GM23338 (cell line): ENCODE measurements around the gene RRP9. TPM values are rescaled to one million over a fixed set of nuclear protein-coding genes. Genes with fewer than 3 reads are reported as not detected.

Experiments used
- ATAC-seq: fragments of 200-7000 bp; cut with Tn5 transposase; 3 replicates; pipeline ENCODE4 v1.9.1; 2020
- DNase-seq: peaks from one replicate; pipeline ENCODE4 v3.0.0-alpha.2; 2015; ENCODE audit warnings: low spot score
- H2AFZ ChIP-seq: fragments of 200-600 bp; sonication (generic); 2 replicates; pipeline ENCODE4 v1.8.0; 2016; ENCODE audit warnings: antibody characterized with exemption, mild to moderate bottlenecking, moderate library complexity
- H3F3A ChIP-seq: fragments of 200-600 bp; sonication (generic); replicated peaks from 2 replicates; pipeline ENCODE4 v1.8.0; 2017; ENCODE audit warnings: antibody characterized with exemption, mixed run types, low read depth
- H3K27ac ChIP-seq: fragments of 200-600 bp; sonication (generic); 2 replicates; pipeline ENCODE4 v1.6.1; 2016; ENCODE audit warnings: low read depth
- H3K27me3 ChIP-seq: fragments of 200-600 bp; sonication (generic); 2 replicates; pipeline ENCODE4 v1.8.0; 2016; ENCODE audit warnings: mild to moderate bottlenecking, mixed run types, moderate library complexity; ENCODE audit not compliant: insufficient read depth
- H3K36me3 ChIP-seq: fragments of 200-600 bp; sonication (generic); 2 replicates; pipeline ENCODE4 v1.8.0; 2016; ENCODE audit warnings: mild to moderate bottlenecking; ENCODE audit not compliant: insufficient read depth
- H3K4me1 ChIP-seq: fragments of 200-600 bp; sonication (generic); 2 replicates; pipeline ENCODE4 v1.8.0; 2016; ENCODE audit warnings: mild to moderate bottlenecking, moderate library complexity; ENCODE audit not compliant: insufficient read depth
- H3K4me2 ChIP-seq: fragments of 200-600 bp; sonication (generic); 2 replicates; pipeline ENCODE4 v1.7.1; 2017; ENCODE audit warnings: mixed run types
- H3K4me3 ChIP-seq: fragments of 200-600 bp; sonication (generic); 2 replicates; pipeline ENCODE4 v1.6.1; 2016; ENCODE audit warnings: mixed run types
- H3K79me2 ChIP-seq: fragments of 200-600 bp; sonication (generic); replicated peaks from 2 replicates; pipeline ENCODE4 v1.8.0; 2017; ENCODE audit warnings: mild to moderate bottlenecking; ENCODE audit not compliant: insufficient read depth
- H3K9me2 ChIP-seq: fragments of 200-600 bp; sonication (generic); 2 replicates; pipeline ENCODE4 v1.8.0; 2017; ENCODE audit not compliant: insufficient read depth
- H4K20me1 ChIP-seq: fragments of 200-600 bp; sonication (generic); replicated peaks from 2 replicates; pipeline ENCODE4 v1.8.0; 2017; ENCODE audit warnings: mild to moderate bottlenecking; ENCODE audit not compliant: insufficient read depth
- H3K27ac Mint-ChIP-seq: 2 replicates; pipeline ENCODE4 v1.8.0; 2020; ENCODE audit warnings: inconsistent platforms, mild to moderate bottlenecking, moderate library complexity, mixed read lengths
- H3K27me3 Mint-ChIP-seq: 3 replicates; pipeline ENCODE4 v1.8.0; 2022; ENCODE audit warnings: low read depth, mild to moderate bottlenecking, moderate library complexity, mixed read lengths, inconsistent platforms; ENCODE audit not compliant: insufficient read depth, poor library complexity
- H3K36me3 Mint-ChIP-seq: 3 replicates; pipeline ENCODE4 v1.8.0; 2021; ENCODE audit warnings: low read depth, mild to moderate bottlenecking, inconsistent platforms, moderate library complexity, mixed read lengths
- H3K4me1 Mint-ChIP-seq: 3 replicates; pipeline ENCODE4 v1.8.0; 2020; ENCODE audit warnings: mild to moderate bottlenecking, inconsistent platforms, mixed read lengths
- H3K4me3 Mint-ChIP-seq: 3 replicates; pipeline ENCODE4 v1.8.0; 2021; ENCODE audit warnings: moderate library complexity, mild to moderate bottlenecking, inconsistent platforms, mixed read lengths
- H3K9me3 Mint-ChIP-seq: 3 replicates; pipeline ENCODE4 v1.8.0; 2020; ENCODE audit warnings: moderate library complexity, mild to moderate bottlenecking, inconsistent platforms, mixed read lengths
- CREB1 ChIP-seq: fragments of 250-450 bp; sonication (Bioruptor Pico); IDR thresholded peaks from 2 replicates; pipeline ENCODE4 v1.5.0; 2020; ENCODE audit warnings: low read depth, mild to moderate bottlenecking, moderate library complexity
- CTCF ChIP-seq, 2 experiments: fragments of 200-600 bp in 1 of 2; sonication (generic) in 1 of 2; conservative IDR thresholded peaks; 2 replicates each; pipeline versions ENCODE4 v1.5.1 to v1.6.1; 2016 to 2017; ENCODE audit warnings: antibody characterized with exemption in 2 of 2, low read depth in 2 of 2, mild to moderate bottlenecking in 2 of 2, moderate library complexity in 1 of 2
- ETS1 ChIP-seq: IDR thresholded peaks from 2 replicates; pipeline ENCODE4 v1.6.1; 2016; ENCODE audit warnings: antibody characterized with exemption
- EZH2phosphoT487 ChIP-seq: fragments of 200-600 bp; sonication (generic); IDR thresholded peaks from one replicate; pipeline ENCODE4 v1.8.1; 2018; ENCODE audit warnings: antibody characterized with exemption; ENCODE audit not compliant: unreplicated experiment
- JUNB ChIP-seq: IDR thresholded peaks from one replicate; pipeline ENCODE4 v1.6.1; 2016; ENCODE audit warnings: antibody characterized with exemption; ENCODE audit not compliant: unreplicated experiment
- NANOG ChIP-seq: IDR thresholded peaks from 2 replicates; pipeline ENCODE4 v1.6.1; 2016; ENCODE audit warnings: antibody characterized with exemption, borderline replicate concordance
- POLR2AphosphoS5 ChIP-seq: IDR thresholded peaks from 2 replicates; pipeline ENCODE4 v1.6.1; 2016; ENCODE audit warnings: antibody characterized with exemption, low read depth
- REST ChIP-seq: IDR thresholded peaks from one replicate; pipeline ENCODE4 v1.6.1; 2018; ENCODE audit warnings: antibody characterized with exemption; ENCODE audit not compliant: unreplicated experiment
- STAT1 ChIP-seq: IDR thresholded peaks from one replicate; pipeline ENCODE4 v1.6.1; 2016; ENCODE audit warnings: antibody characterized with exemption; ENCODE audit not compliant: unreplicated experiment
- ZNF114 ChIP-seq: fragments of 250-450 bp; sonication (Bioruptor Pico); IDR thresholded peaks from 2 replicates; pipeline ENCODE4 v1.5.0; 2020; ENCODE audit warnings: mild to moderate bottlenecking, moderate library complexity
- ZNF331 ChIP-seq: fragments of 250-450 bp; sonication (Bioruptor Pico); IDR thresholded peaks from 2 replicates; pipeline ENCODE4 v1.5.0; 2020; ENCODE audit warnings: low read depth, mild to moderate bottlenecking, moderate library complexity
- ZNF462 ChIP-seq: fragments of 250-450 bp; sonication (Bioruptor Pico); IDR thresholded peaks from 2 replicates; pipeline ENCODE4 v1.5.0; 2020; ENCODE audit warnings: mild to moderate bottlenecking, moderate library complexity
- polyA plus RNA-seq: library from polyadenylated mRNA; unstranded; fragments of >200 nt; fragmentation: Nextera tagmentation; extraction: Ambion mirVana; gene quantifications from 2 replicates; pipeline ENCODE4 v1.2.1, GENCODE V29; 2016
- total RNA-seq: library from RNA; depleted of rRNA; stranded (reverse); fragments of >200 nt; shearing (Covaris generic); gene quantifications from 2 replicates; pipeline ENCODE4 v1.2.3, GENCODE V29; 2014

The RRP9 gene
- total and polyA plus RNA-seq, 2 experiments from 2014 or later, result 62.4 to 68.1 TPM

- no peak for TF ChIP-seq ETS1
- no peak for TF ChIP-seq STAT1
- TF ChIP-seq JUNB, result no peak
These were observed 25.3 kb downstream of the RRP9 start (continued) for GRCh38 chr3:51916418-51916817.

- H3K79me2 ChIP-seq, result no peaks in the 10 kb centered on the region
- DNase-seq (no peak), ATAC-seq (no peak)
- H2AFZ ChIP-seq, result no peak overlapping the region
- no peak overlapping the region for H3K4me3 ChIP-seq
- no peaks in the 10 kb centered on the region for H3K27me3 ChIP-seq
- H3K27ac ChIP-seq, result no peak overlapping the region
- no peaks in the 10 kb centered on the region for H3F3A ChIP-seq
- H4K20me1 ChIP-seq, result no peaks in the 10 kb centered on the region
- no peak overlapping the region for H3K27ac Mint-ChIP-seq
- H3K9me2 ChIP-seq, result no peaks in the 10 kb centered on the region; the same call in 1 of the 2 replicates
- H3K4me1 ChIP-seq, result no peaks in the 10 kb centered on the region
- peaks cover 14% of the 10 kb centered on the region; the same call in 2 of the 3 replicates for H3K36me3 Mint-ChIP-seq
- H3K27me3 Mint-ChIP-seq, result peaks cover 13% of the 10 kb centered on the region
- H3K4me3 Mint-ChIP-seq, result no peak overlapping the region
- no peak overlapping the region for H3K4me2 ChIP-seq
- H3K9me3 Mint-ChIP-seq, result peaks cover 51% of the 10 kb centered on the region
- H3K4me1 Mint-ChIP-seq, result no peaks in the 10 kb centered on the region
- no peaks in the 10 kb centered on the region; the same call in 1 of the 2 replicates for H3K36me3 ChIP-seq
- TF ChIP-seq EZH2phosphoT487 (no peak), STAT1 (no peak), POLR2AphosphoS5 (no peak), ZNF114 (no peak), JUNB (no peak), REST (no peak), NANOG (no peak), CTCF (conservative IDR thresholded peaks at IDR 0.05; ENCODE audit: low read depth in 2 of 2) (no peak), CREB1 (CRISPR knock-in tag) (no peak), ZNF331 (CRISPR knock-in tag) (no peak), ETS1 (no peak), ZNF462 (CRISPR knock-in tag) (no peak)
These were observed 33.7 kb downstream of the RRP9 start for GRCh38 chr3:51908026-51908425.
